NT2/D1 (cell line): ENCODE results near the gene ZNF790.
"Not testable (repeated sequence)": the region's sequence is repeated elsewhere in the genome, so short reads cannot be mapped to it uniquely, and the experiment has no call there.

ENCODE experiments used
- SUZ12 ChIP-seq: IDR thresholded peaks from 2 replicates; pipeline ENCODE4 v1.6.1; 2011; ENCODE audit not compliant: insufficient read length, insufficient read depth; ENCODE audit errors: extremely low read depth
- YY1 ChIP-seq: IDR thresholded peaks from 2 replicates; pipeline ENCODE4 v1.6.1; 2011; ENCODE audit not compliant: insufficient read length, insufficient read depth
- ZNF274 ChIP-seq: IDR thresholded peaks from 2 replicates; pipeline ENCODE4 v1.6.1; 2011; ENCODE audit warnings: mild to moderate bottlenecking, low read depth, low read length

DNA sequence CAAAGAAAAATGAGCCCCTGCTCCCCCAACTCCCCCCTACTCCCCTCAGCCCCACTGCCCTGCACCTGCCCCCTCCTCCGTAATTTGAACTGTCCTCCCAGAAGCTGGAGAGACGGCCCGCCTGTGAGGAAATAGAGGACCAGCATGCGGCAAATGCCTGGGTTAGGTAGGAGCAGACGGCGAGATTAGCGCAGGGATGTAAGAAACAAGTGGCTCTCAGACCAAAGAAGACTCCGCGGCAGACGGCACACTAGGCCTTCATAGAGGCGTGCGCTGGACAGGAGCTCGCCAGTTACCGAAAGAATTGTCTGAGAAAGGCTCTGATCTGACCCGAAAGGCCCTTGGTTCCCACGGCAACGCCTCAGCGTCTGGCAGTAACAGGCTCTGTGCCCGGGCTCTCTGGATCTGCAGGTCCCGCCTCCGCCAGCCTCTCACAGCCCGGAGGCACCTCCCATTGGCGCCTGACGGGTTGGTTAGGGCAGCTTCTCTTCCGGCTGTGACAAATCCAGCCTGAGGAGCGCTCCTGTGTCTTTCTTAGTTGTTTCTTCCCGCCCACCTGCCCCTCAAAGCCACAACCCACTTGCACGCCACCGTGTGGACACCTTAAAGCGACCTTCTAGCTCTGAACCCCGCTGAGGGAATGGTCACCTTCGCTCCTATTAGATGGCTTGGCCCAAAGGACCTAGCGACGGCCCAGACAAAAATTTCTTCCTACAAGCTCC is 46.6 kb downstream of the ZNF790 start:
- TF ChIP-seq YY1, ZNF274, SUZ12: not testable (repeated sequence)
